GM18502 (cell line): ENCODE results near the gene IFNL4.
"Not testable (repeated sequence)": the region's sequence is repeated elsewhere in the genome, so short reads cannot be mapped to it uniquely, and the experiment has no call there.

Experiments used
- ATAC-seq: cut with Tn5 transposase; IDR thresholded peaks from one replicate; pipeline ENCODE4 v1.9.1; 2021; ENCODE audit warnings: mild to moderate bottlenecking; ENCODE audit not compliant: unreplicated experiment, poor library complexity

The IFNL4 gene

GRCh38 chr19:39261704-39262103 is 13.0 kb upstream of the IFNL4 start:
- ATAC-seq: no peak

GRCh38 chr19:39257227-39257626 is 8.6 kb upstream of the IFNL4 start:
- no peak for ATAC-seq

- ATAC-seq: no peak
These were observed 6.1 kb upstream of the IFNL4 start for GRCh38 chr19:39254531-39255345.

DNA sequence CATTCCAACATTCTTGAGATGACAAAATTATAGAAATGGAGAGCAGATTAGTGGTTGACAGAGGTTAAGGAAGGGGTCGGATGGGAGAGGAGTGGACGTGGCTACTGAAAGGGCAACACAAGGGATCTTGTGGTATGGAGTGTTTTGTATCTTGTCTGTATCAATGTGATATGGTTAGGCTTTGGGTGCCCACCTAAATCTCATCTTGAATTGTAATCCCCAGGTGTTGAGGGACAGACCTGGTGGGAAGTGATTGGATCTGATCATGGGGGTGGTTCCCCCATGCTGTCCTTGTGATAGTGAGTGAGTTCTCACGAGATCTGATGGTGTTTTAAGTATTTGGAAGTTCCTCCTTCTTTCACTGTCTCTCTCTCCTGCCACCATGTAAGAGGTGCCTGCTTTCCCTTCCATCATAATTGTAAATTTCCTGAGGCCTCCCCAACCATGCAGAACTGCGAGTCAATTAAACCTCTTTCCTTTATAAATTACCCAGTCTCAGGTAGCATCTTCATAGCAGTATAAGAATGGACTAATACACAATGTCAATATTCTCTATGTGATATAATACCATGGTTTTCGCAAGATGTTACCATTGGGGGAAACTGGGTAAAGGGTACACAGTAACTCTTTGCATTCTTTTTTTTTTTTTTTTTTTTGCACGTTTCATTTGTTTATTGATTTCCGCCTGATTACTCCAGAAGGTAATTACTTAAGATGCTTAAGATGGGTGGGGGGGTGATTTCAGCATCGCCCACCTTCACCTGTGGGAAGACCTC is 4.9 kb upstream of the IFNL4 start:
- no peak for ATAC-seq

DNA sequence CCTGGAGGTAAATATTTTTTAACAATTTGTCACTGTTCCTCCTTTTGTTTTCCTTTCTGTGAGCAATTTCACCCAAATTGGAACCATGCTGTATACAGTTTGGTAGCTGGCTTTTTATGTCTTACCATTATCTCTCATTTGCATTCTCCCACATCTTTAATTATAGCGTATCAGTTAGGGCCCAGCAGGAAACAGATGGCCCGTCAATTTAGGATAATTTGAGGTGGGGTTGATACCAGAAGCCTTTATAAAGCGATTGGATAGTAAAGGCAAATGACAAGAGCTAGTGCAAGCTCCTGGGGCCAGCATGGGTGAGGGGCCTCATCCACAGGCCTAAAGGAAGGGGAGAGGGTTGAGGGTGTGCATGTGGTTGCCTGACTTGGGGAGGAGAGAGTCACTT is 3.8 kb upstream of the IFNL4 start:
- no peak for ATAC-seq

DNA sequence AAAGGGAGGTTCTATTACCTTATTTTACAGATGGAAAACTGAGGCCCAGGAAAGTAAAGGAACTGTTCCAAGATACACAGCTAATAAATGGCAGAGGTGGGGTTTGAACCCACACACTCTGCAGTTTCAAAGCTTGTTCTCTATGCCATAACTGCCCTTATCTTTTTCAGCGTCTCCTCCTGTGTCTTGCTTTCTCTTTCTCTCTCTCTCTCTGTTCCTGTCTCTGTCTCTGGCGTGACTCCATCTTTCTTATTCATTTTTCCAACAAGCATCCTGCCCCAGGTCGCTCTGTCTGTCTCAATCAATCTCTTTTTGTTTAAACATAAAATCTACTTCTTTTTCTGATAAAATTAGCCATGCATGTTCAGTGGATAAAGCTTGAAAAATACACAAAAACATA is 3.2 kb upstream of the IFNL4 start:
- ATAC-seq: no peak

GRCh38 chr19:39251081-39251480 is 2.4 kb upstream of the IFNL4 start:
- no peak for ATAC-seq

DNA sequence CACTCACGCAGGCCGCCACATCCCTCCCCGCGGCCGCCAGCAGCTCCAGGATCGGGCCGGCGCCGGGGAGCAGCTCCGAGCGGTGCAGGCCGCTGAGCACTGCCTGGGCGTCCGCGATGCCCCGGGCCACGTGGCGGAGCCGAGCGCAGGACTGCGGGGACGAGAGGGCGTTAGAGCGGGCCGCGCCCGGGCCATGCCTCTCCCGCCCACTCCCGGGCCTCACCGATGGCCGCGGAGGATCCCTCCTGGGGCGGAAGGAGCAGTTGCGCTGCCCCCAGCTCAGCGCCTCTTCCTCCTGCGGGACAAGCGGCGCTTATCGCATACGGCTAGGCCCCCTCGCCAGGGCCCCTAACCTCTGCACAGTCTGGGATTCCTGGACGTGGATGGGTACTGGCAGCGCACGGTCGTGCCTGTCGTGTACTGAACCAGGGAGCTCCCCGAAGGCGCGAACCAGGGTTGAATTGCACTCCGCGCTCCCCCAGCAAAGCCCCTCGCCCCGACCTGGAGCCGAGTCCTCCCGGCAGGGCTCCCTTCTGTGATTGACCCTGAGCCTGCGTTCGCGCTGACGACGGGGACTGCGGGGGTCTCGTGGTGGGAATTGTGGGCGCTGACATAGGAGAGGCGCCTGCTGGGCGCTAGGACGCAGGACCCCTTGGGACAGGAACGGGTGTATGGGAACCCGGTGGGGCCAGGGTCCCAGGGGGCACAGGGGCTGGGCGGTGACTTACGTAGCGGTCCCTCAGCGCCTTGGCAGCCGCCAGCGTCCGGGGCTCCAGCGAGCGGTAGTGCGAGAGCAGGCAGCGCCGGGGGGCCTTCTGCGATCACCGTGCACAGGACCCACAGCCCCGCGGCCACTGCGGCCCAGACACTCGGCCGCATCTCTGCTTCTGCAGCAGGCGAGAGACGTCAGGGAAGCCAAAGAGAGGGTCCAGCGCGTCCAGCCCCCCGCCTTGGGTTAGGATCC is 673 bp downstream of the IFNL4 start:
- no peak for ATAC-seq

GRCh38 chr19:39246951-39247669 is 1.5 kb downstream of the IFNL4 start:
- ATAC-seq: no peak

DNA sequence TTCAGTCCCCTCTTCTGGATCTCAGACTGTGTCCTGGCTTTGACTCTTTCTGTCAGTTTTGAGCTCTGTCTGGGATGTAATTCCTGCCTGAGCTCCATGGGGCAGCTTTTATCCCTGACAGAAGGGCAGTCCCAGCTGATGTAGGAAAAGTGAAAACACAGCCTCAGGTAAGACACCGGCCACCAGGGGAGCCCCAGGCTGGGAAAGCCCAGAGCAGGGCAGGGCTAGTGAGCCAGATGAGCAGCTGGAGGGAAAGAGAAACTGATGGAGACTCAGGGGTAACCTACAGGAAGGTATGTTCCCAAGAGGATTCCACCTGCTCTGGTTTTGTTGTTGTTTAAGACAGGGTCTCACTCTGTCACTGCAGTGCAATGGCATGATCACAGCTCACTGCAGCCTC is 3.5 kb downstream of the IFNL4 start:
- not testable (repeated sequence) for ATAC-seq

GRCh38 chr19:39244410-39245100 is 4.1 kb downstream of the IFNL4 start, which contains the start of gene IFNL3:
Gene IFNL3, minus strand, starts transcription at chr19:39245006. Its CDS starts 39 bp downstream, at chr19:39244967.
- not testable (repeated sequence) for ATAC-seq

GRCh38 chr19:39243741-39244140 is 4.9 kb downstream of the IFNL4 start:
- not testable (repeated sequence) for ATAC-seq

DNA sequence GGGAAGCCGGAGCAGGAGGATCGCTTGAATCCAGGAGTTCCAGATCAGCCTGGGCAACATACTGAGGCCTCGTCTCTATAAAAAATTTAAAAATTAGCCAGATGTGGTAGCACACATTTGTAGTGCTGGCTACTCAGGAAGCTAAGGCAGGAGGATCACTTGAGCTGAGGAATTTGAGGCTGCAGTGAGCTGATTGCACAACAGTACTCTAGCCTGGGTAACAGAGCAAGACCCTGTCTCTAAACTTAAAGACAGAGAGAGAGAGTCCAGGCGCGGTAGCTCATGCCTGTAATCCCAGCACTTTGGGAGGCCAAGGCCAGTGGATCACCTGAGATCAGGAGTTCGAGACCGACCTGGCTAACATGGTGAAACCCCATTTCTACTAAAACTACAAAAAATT is 8.2 kb downstream of the IFNL4 start:
- ATAC-seq: no peak

DNA sequence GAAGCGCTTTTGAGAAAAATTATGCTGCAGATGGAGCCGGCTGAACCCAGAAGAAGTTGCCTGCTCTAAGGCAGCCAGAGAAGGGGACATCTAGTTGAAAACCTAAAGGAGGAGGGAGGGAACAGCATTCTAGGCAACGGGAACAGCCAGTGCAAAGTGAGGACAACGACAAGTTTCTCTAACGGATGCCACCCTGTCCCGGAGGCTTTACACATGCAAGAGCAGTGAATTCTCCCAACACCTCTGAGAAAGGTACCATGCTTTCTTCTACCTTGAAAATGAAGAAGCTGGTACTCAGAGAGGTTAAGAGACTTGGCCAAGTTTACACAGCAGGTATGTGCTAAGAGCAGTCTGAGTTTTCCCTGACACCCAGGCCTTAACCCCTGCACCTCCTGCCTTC is 9.7 kb downstream of the IFNL4 start:
- no peak for ATAC-seq

- ATAC-seq: no peak
These were observed 10.4 kb downstream of the IFNL4 start for GRCh38 chr19:39238209-39238608.

- ATAC-seq: no peak
These were observed 11.2 kb downstream of the IFNL4 start for GRCh38 chr19:39237200-39238184.

DNA sequence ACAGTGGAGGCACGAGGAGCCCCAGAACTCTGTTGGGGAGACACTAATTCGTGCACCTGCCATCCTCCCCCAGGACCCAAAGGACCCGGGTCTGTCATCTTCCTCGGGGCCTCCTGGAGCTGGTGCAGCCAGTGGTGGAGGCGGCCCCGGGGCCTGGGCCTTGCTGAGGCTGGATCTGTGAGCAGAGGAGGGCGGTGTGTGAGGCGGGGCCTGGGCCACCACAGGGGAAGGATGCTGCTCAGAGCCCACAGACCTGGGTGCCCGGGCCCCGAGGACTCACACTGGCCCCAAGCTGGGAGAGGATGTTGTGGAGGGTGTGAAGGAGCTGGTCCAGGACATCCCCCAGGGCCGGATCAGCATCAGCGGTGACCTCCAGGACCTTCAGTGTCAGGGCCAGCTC is 12.1 kb downstream of the IFNL4 start:
- no peak for ATAC-seq

DNA sequence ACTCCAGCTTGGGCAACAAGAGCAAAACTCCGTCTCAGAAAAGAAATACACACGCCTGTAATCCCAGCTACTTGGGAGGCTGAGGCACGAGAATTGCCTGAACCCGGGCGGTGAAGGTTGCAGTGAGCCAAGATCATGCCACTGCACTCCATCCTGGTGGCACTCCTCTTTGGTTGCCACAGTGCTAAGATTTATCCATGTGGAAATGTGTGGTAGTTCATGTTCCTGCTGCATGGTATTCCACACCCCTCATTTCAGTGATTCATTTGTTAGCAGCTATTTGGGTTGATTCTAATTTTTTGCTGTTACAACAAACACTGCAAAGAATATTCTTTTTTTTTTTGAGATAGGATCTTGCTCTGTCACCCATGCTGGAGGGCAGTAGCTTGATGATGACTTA is 15.9 kb downstream of the IFNL4 start:
- no peak for ATAC-seq
